Measurements from ENCODE around the gene CPEB3. TPM values are rescaled to one million over a fixed set of nuclear protein-coding genes. Genes with fewer than 3 reads are reported as not detected.

Gene CPEB3
- total RNA-seq, 1 donor from 2014 or later, result 3.0 TPM

- Mint-ChIP-seq H3K27me3 (ENCODE audit: low read depth) (no peaks in the 10 kb centered on the region), H3K4me1 (peaks cover 39% of the 10 kb centered on the region), H3K36me3 (no peaks in the 10 kb centered on the region), H3K4me3 (no peak overlapping the region), H3K27ac (no peak overlapping the region), H3K9me3 (peaks cover 5% of the 10 kb centered on the region)
- no peak for DNase-seq (ENCODE audit: low spot score in 2 of 2, unreplicated experiment in 2 of 2)
- TF ChIP-seq, protein P1, sequence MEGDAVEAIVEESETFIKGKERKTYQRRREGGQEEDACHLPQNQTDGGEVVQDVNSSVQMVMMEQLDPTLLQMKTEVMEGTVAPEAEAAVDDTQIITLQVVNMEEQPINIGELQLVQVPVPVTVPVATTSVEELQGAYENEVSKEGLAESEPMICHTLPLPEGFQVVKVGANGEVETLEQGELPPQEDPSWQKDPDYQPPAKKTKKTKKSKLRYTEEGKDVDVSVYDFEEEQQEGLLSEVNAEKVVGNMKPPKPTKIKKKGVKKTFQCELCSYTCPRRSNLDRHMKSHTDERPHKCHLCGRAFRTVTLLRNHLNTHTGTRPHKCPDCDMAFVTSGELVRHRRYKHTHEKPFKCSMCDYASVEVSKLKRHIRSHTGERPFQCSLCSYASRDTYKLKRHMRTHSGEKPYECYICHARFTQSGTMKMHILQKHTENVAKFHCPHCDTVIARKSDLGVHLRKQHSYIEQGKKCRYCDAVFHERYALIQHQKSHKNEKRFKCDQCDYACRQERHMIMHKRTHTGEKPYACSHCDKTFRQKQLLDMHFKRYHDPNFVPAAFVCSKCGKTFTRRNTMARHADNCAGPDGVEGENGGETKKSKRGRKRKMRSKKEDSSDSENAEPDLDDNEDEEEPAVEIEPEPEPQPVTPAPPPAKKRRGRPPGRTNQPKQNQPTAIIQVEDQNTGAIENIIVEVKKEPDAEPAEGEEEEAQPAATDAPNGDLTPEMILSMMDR (IDR thresholded peaks at IDR 0.05; ENCODE audit: unreplicated experiment), result no peak
Measured at GRCh38 chr10:92126100-92126650, 164.7 kb downstream of the CPEB3 start.

- peaks cover 39% of the 10 kb centered on the region for H3K4me1 Mint-ChIP-seq
- H3K4me3 Mint-ChIP-seq, result no peak overlapping the region
- H3K27ac Mint-ChIP-seq, result peak overlapping the region; percentile 94
Measured at GRCh38 chr10:92125144-92125543, 165.7 kb downstream of the CPEB3 start.

GRCh38 chr10:92124616-92125143, 166.2 kb downstream of the CPEB3 start:
- TF ChIP-seq, protein P1 (IDR thresholded peaks at IDR 0.05; ENCODE audit: unreplicated experiment), result no peak
- DNase-seq (ENCODE audit: low spot score in 2 of 2, unreplicated experiment in 2 of 2), result no peak
- H3K4me3 Mint-ChIP-seq, result no peak overlapping the region

More at GRCh38 chr10:92125144-92125543, 165.7 kb downstream of the CPEB3 start:
- no peaks in the 10 kb centered on the region for H3K36me3 Mint-ChIP-seq
- TF ChIP-seq, protein P1 (IDR thresholded peaks at IDR 0.05; ENCODE audit: unreplicated experiment), result no peak
- H3K9me3 Mint-ChIP-seq, result peaks cover 5% of the 10 kb centered on the region
- no peak for DNase-seq (ENCODE audit: low spot score in 2 of 2, unreplicated experiment in 2 of 2)
- H3K27me3 Mint-ChIP-seq (ENCODE audit: low read depth), result no peaks in the 10 kb centered on the region

GRCh38 chr10:92124020-92124419, 166.9 kb downstream of the CPEB3 start:
- peak overlapping the region; percentile 94 for H3K27ac Mint-ChIP-seq
- H3K9me3 Mint-ChIP-seq, result peaks cover 4% of the 10 kb centered on the region

More at GRCh38 chr10:92124616-92125143, 166.2 kb downstream of the CPEB3 start:
- Mint-ChIP-seq H3K36me3 (no peaks in the 10 kb centered on the region), H3K9me3 (peaks cover 5% of the 10 kb centered on the region), H3K27me3 (ENCODE audit: low read depth) (no peaks in the 10 kb centered on the region), H3K4me1 (peaks cover 39% of the 10 kb centered on the region), H3K27ac (peak overlapping the region; percentile 94)

DNA sequence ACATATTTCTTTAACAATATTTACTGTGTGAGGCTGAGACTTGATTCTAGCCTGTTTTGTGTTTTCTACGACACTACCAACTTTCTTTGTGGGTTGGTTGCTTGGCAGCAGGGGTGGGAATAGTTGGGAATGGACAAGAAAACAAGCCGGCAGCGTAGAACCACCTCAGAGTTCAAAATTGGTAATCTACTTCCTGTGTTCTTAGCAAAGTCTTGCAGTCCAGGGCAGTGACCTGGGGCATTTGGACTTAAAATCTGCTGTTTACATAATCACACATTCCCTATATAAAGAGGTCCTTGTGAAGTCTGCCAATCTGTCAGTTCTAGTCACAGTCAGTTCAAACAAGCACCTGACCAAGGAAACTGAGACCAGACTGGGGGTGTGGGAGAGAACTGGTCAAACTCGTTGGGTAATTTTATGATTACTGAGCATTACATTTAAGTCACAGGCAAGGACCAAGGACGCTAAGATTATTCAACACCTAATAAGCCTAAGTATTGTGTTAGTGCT, 167.9 kb downstream of the CPEB3 start:
- Mint-ChIP-seq H3K27ac (no peak overlapping the region), H3K4me1 (peaks cover 39% of the 10 kb centered on the region), H3K36me3 (no peaks in the 10 kb centered on the region), H3K4me3 (no peak overlapping the region), H3K27me3 (ENCODE audit: low read depth) (no peaks in the 10 kb centered on the region), H3K9me3 (no peaks in the 10 kb centered on the region)
- TF ChIP-seq, protein P1 (IDR thresholded peaks at IDR 0.05; ENCODE audit: unreplicated experiment), result no peak
- no peak for DNase-seq (ENCODE audit: low spot score in 2 of 2, unreplicated experiment in 2 of 2)

More at GRCh38 chr10:92124020-92124419, 166.9 kb downstream of the CPEB3 start:
- TF ChIP-seq, protein P1 (IDR thresholded peaks at IDR 0.05; ENCODE audit: unreplicated experiment), result no peak
- Mint-ChIP-seq H3K4me3 (no peak overlapping the region), H3K36me3 (no peaks in the 10 kb centered on the region), H3K27me3 (ENCODE audit: low read depth) (no peaks in the 10 kb centered on the region), H3K4me1 (peaks cover 39% of the 10 kb centered on the region)
- DNase-seq (ENCODE audit: low spot score in 2 of 2, unreplicated experiment in 2 of 2), result no peak

All from mesothelial cell of epicardium (in vitro differentiated cells).